NAMALWA (cell line): ENCODE data around the gene ADGRD2.

ENCODE experiments used
- DNase-seq: peaks from one replicate; pipeline ENCODE4 v3.0.0-alpha.2; 2015; ENCODE audit warnings: low spot score

Gene ADGRD2

GRCh38 chr9:124498499-124499146 is 48.4 kb downstream of the ADGRD2 start:
- DNase-seq, result no peak

GRCh38 chr9:124499216-124499615 is 49.0 kb downstream of the ADGRD2 start:
- DNase-seq, result no peak

GRCh38 chr9:124500028-124500795 is 50.0 kb downstream of the ADGRD2 start:
- no peak for DNase-seq

- no peak for DNase-seq
Measured at GRCh38 chr9:124500796-124501611, 50.8 kb downstream of the ADGRD2 start.

- DNase-seq, result no peak
Measured at GRCh38 chr9:124501771-124502320, 51.6 kb downstream of the ADGRD2 start.

GRCh38 chr9:124502711-124503702 is 52.8 kb downstream of the ADGRD2 start:
- no peak for DNase-seq

- DNase-seq, result no peak
Measured at GRCh38 chr9:124503713-124504529, 53.7 kb downstream of the ADGRD2 start.

- DNase-seq, result no peak
Measured at GRCh38 chr9:124504530-124505005, 54.3 kb downstream of the ADGRD2 start.

- DNase-seq, result no peak
Measured at GRCh38 chr9:124505006-124505900, 55.0 kb downstream of the ADGRD2 start.

- DNase-seq, result no peak
Measured at GRCh38 chr9:124505901-124506346, 55.7 kb downstream of the ADGRD2 start.

GRCh38 chr9:124506433-124506832 is 56.2 kb downstream of the ADGRD2 start:
- no peak for DNase-seq

GRCh38 chr9:124506931-124507879 is 57.0 kb downstream of the ADGRD2 start, which contains the start of gene NR5A1:
Gene NR5A1, minus strand, starts transcription at chr9:124507399. Its CDS starts 4,004 bp downstream, at chr9:124503395.
- no peak for DNase-seq

GRCh38 chr9:124507880-124508423 is 57.7 kb downstream of the ADGRD2 start:
- DNase-seq, result no peak

- DNase-seq, result no peak
Measured at GRCh38 chr9:124510650-124511425, 60.6 kb downstream of the ADGRD2 start.

- DNase-seq, result no peak
Measured at GRCh38 chr9:124511426-124511840, 61.2 kb downstream of the ADGRD2 start.
